ENCODE data around the gene CTIF.
"Not testable (repeated sequence)": the region's sequence is repeated elsewhere in the genome, so short reads cannot be mapped to it uniquely, and the experiment has no call there.

CTIF gene

GRCh38 chr18:48806551-48807261, 267.9 kb downstream of the CTIF start:
- Histone ChIP-seq H3K4me3 (ENCODE audit: control insufficient read depth in 1 of 7, extremely low read depth in 1 of 7, insufficient read depth in 4 of 7, low read depth in 2 of 7, low read length in 6 of 7) (no peak overlapping the region), H3K4me1 (ENCODE audit: control extremely low read depth in 1 of 4, control insufficient read depth in 4 of 4, insufficient read depth in 4 of 4, low read length in 3 of 4) (no peaks in the 10 kb centered on the region), H3K36me3 (ENCODE audit: control insufficient read depth in 4 of 4, insufficient read depth in 4 of 4, low read length in 3 of 4) (peaks cover 0 to 4% (median 2%) of the 10 kb centered on the region in 4 experiments), H3K27me3 (replicated peaks in 2 of 5; ENCODE audit: control insufficient read depth in 4 of 5, insufficient read depth in 5 of 5, low read length in 4 of 5) (no peaks in the 10 kb centered on the region), H3K27ac (ENCODE audit: insufficient read depth in 1 of 2, low read depth in 1 of 2, low read length in 2 of 2, poor library complexity in 1 of 2, severe bottlenecking in 2 of 2) (no peak overlapping the region), H3K9me3 (ENCODE audit: control extremely low read depth in 1 of 5, control insufficient read depth in 4 of 5, insufficient read depth in 2 of 5, low read depth in 1 of 5, low read length in 4 of 5) (no peaks in the 10 kb centered on the region)
- CTCF ChIA-PET = no interaction called here
- POLR2A ChIA-PET = no interaction called here
- DNase-seq = no peak
- WGBS (ENCODE audit: insufficient coverage) = 92% methylated on average over 7 of the region's 11 CpGs

DNA sequence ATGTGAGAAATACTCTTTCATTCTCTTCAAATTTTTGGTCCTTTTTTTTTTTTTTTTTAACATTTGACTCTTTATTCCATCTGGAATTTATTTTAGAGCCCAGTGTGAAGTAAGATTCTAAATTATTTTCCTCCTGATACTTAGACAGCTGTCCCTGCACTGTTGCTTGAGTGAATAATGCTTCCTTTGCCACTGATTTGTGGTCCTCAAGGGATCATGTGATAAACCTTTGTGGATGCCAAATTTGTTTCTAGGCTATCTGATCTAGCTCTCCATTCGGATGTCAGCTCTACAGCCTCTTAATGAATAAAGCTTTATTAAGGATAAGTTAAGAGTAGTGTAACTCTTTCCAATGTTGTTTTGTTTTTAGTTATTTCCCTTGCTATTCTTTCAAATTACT, 269.6 kb downstream of the CTIF start:
- DNase-seq = no peak
- Histone ChIP-seq H3K4me1 (ENCODE audit: control extremely low read depth in 1 of 4, control insufficient read depth in 4 of 4, insufficient read depth in 4 of 4, low read length in 3 of 4) (no peaks in the 10 kb centered on the region), H3K27ac (ENCODE audit: insufficient read depth in 1 of 2, low read depth in 1 of 2, low read length in 2 of 2, poor library complexity in 1 of 2, severe bottlenecking in 2 of 2) (no peak overlapping the region), H3K9me3 (ENCODE audit: control extremely low read depth in 1 of 5, control insufficient read depth in 4 of 5, insufficient read depth in 2 of 5, low read depth in 1 of 5, low read length in 4 of 5) (no peaks in the 10 kb centered on the region), H3K27me3 (replicated peaks in 2 of 5; ENCODE audit: control insufficient read depth in 4 of 5, insufficient read depth in 5 of 5, low read length in 4 of 5) (no peaks in the 10 kb centered on the region), H3K36me3 (ENCODE audit: control insufficient read depth in 4 of 4, insufficient read depth in 4 of 4, low read length in 3 of 4) (peaks cover 0 to 2% (median under 1%) of the 10 kb centered on the region in 4 experiments), H3K4me3 (ENCODE audit: control insufficient read depth in 1 of 7, extremely low read depth in 1 of 7, insufficient read depth in 4 of 7, low read depth in 2 of 7, low read length in 6 of 7) (no peak overlapping the region)
- POLR2A ChIA-PET = no interaction called here
- CTCF ChIA-PET = interaction anchor here (0.7 to 1.0 kb wide), 2 partner anchors 33 to 66 kb away, joined by 3 read pairs; no protein-coding TSS in a partner anchor
- WGBS (ENCODE audit: insufficient coverage) = no CpG with 5 or more reads among the region's 1 CpG

DNA sequence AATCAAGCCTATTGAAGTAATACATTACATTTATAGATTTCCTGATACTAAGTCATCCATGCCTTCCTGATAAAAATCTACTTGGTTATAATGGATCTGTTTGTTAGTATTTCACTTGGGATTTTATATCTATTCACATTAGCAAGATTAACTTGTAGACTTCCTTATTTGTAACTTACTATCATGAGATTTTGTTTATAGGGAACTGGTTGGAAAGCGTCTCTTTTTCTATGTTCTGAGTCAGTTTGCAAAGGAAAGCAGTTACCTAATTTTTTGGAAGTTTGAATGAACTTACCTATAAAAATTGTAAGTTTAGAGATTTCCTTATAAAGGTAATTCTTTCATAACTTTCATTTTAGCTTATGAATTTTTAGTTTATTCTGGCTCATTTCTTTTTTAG, 270.5 kb downstream of the CTIF start:
- ChIA-PET POLR2A (no interaction called here), CTCF (interaction anchor here (1.0 to 1.2 kb wide), 2 partner anchors 11 to 65 kb away, joined by 3 read pairs; no protein-coding TSS in a partner anchor)
- WGBS (ENCODE audit: insufficient coverage) = no CpG with 5 or more reads among the region's 1 CpG
- Histone ChIP-seq H3K4me1 (ENCODE audit: control extremely low read depth in 1 of 4, control insufficient read depth in 4 of 4, insufficient read depth in 4 of 4, low read length in 3 of 4) (peaks cover 0 to 2% (median 0%) of the 10 kb centered on the region in 4 experiments), H3K27ac (ENCODE audit: insufficient read depth in 1 of 2, low read depth in 1 of 2, low read length in 2 of 2, poor library complexity in 1 of 2, severe bottlenecking in 2 of 2) (no peak overlapping the region), H3K27me3 (replicated peaks in 2 of 5; ENCODE audit: control insufficient read depth in 4 of 5, insufficient read depth in 5 of 5, low read length in 4 of 5) (no peaks in the 10 kb centered on the region), H3K4me3 (ENCODE audit: control insufficient read depth in 1 of 7, extremely low read depth in 1 of 7, insufficient read depth in 4 of 7, low read depth in 2 of 7, low read length in 6 of 7) (no peak overlapping the region), H3K9me3 (ENCODE audit: control extremely low read depth in 1 of 5, control insufficient read depth in 4 of 5, insufficient read depth in 2 of 5, low read depth in 1 of 5, low read length in 4 of 5) (no peaks in the 10 kb centered on the region), H3K36me3 (ENCODE audit: control insufficient read depth in 4 of 4, insufficient read depth in 4 of 4, low read length in 3 of 4) (peaks cover 0 to 2% (median 0%) of the 10 kb centered on the region in 4 experiments)
- DNase-seq = no peak

DNA sequence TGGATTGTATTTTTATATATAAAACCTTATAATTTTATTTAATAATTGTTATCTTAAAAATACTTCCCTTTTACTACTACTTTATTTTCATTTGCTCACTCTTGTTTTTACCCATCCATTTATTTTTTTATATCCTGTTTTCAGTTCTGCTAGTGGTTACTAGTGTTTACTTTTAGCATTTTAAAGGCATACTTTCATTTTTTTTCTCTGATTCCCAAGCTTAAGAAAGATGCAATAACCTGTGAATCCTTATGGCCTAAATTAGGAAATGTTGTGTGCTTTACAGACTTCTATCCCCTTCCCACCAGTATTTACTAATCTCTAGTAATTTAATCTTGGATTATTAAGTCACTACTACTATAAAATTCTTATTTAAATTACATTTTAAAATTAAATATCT, 272.0 kb downstream of the CTIF start:
- peaks cover 0 to 2% (median 0%) of the 10 kb centered on the region in 4 experiments for H3K4me1 ChIP-seq (ENCODE audit: control extremely low read depth in 1 of 4, control insufficient read depth in 4 of 4, insufficient read depth in 4 of 4, low read length in 3 of 4)
- H3K36me3 ChIP-seq (ENCODE audit: control insufficient read depth in 4 of 4, insufficient read depth in 4 of 4, low read length in 3 of 4) = peaks cover 0 to 2% (median 0%) of the 10 kb centered on the region in 4 experiments
- CTCF ChIA-PET = interaction anchor here (1.0 to 1.2 kb wide), 2 partner anchors 12 to 22 kb away, joined by 3 read pairs; no protein-coding TSS in a partner anchor
- no peaks in the 10 kb centered on the region for H3K27me3 ChIP-seq (replicated peaks in 2 of 5; ENCODE audit: control insufficient read depth in 4 of 5, insufficient read depth in 5 of 5, low read length in 4 of 5)
- no peak overlapping the region for H3K27ac ChIP-seq (ENCODE audit: insufficient read depth in 1 of 2, low read depth in 1 of 2, low read length in 2 of 2, poor library complexity in 1 of 2, severe bottlenecking in 2 of 2)
- DNase-seq = no peak
- no peaks in the 10 kb centered on the region for H3K9me3 ChIP-seq (ENCODE audit: control extremely low read depth in 1 of 5, control insufficient read depth in 4 of 5, insufficient read depth in 2 of 5, low read depth in 1 of 5, low read length in 4 of 5)
- POLR2A ChIA-PET = no interaction called here
- H3K4me3 ChIP-seq (ENCODE audit: control insufficient read depth in 1 of 7, extremely low read depth in 1 of 7, insufficient read depth in 4 of 7, low read depth in 2 of 7, low read length in 6 of 7) = no peak overlapping the region

DNA sequence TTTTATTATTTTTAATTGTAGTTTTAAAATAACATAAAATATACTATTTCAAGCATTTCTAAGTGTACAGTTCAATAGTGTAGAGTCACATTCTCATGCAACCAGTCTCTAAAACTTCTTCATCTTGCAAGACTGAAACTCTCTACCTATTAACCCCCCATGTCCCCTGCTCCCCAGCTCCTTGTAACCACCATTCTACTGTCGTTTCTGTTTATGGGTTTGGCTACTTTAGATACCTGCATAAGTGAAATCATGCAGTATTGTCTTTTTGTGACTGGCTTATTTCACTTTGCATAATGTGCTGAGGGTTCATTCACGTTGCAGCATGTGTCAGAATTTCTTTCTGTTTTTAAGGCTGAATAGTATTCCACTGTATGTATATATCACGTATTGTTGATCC, 272.6 kb downstream of the CTIF start:
- no peak for DNase-seq
- H3K27me3 ChIP-seq (replicated peaks in 2 of 5; ENCODE audit: control insufficient read depth in 4 of 5, insufficient read depth in 5 of 5, low read length in 4 of 5) = no peaks in the 10 kb centered on the region
- WGBS (ENCODE audit: insufficient coverage) = no CpG with 5 or more reads among the region's 3 CpGs
- ChIA-PET CTCF (no interaction called here), POLR2A (no interaction called here)
- no peak overlapping the region for H3K4me3 ChIP-seq (ENCODE audit: control insufficient read depth in 1 of 7, extremely low read depth in 1 of 7, insufficient read depth in 4 of 7, low read depth in 2 of 7, low read length in 6 of 7)
- H3K27ac ChIP-seq (ENCODE audit: insufficient read depth in 1 of 2, low read depth in 1 of 2, low read length in 2 of 2, poor library complexity in 1 of 2, severe bottlenecking in 2 of 2) = no peak overlapping the region
- H3K4me1 ChIP-seq (ENCODE audit: control extremely low read depth in 1 of 4, control insufficient read depth in 4 of 4, insufficient read depth in 4 of 4, low read length in 3 of 4) = peaks cover 0 to 2% (median 0%) of the 10 kb centered on the region in 4 experiments
- no peaks in the 10 kb centered on the region for H3K9me3 ChIP-seq (ENCODE audit: control extremely low read depth in 1 of 5, control insufficient read depth in 4 of 5, insufficient read depth in 2 of 5, low read depth in 1 of 5, low read length in 4 of 5)
- peaks cover 0 to 2% (median 0%) of the 10 kb centered on the region in 4 experiments for H3K36me3 ChIP-seq (ENCODE audit: control insufficient read depth in 4 of 4, insufficient read depth in 4 of 4, low read length in 3 of 4)

- H3K27me3 ChIP-seq (replicated peaks in 2 of 5; ENCODE audit: control insufficient read depth in 4 of 5, insufficient read depth in 5 of 5, low read length in 4 of 5); H3K4me1 ChIP-seq (ENCODE audit: control extremely low read depth in 1 of 4, control insufficient read depth in 4 of 4, insufficient read depth in 4 of 4, low read length in 3 of 4); POLR2A ChIA-PET; CTCF ChIA-PET; H3K27ac ChIP-seq (ENCODE audit: insufficient read depth in 1 of 2, low read depth in 1 of 2, low read length in 2 of 2, poor library complexity in 1 of 2, severe bottlenecking in 2 of 2); H3K36me3 ChIP-seq (ENCODE audit: control insufficient read depth in 4 of 4, insufficient read depth in 4 of 4, low read length in 3 of 4); H3K4me3 ChIP-seq (ENCODE audit: control insufficient read depth in 1 of 7, extremely low read depth in 1 of 7, insufficient read depth in 4 of 7, low read depth in 2 of 7, low read length in 6 of 7); DNase-seq; H3K9me3 ChIP-seq (ENCODE audit: control extremely low read depth in 1 of 5, control insufficient read depth in 4 of 5, insufficient read depth in 2 of 5, low read depth in 1 of 5, low read length in 4 of 5): not testable (repeated sequence)
- WGBS (ENCODE audit: insufficient coverage) = 87% methylated on average over 7 of the region's 12 CpGs
Measured at GRCh38 chr18:48811977-48812451, 273.2 kb downstream of the CTIF start.

GRCh38 chr18:48813321-48813720, 274.5 kb downstream of the CTIF start:
- DNase-seq = no peak
- CTCF ChIA-PET = interaction anchor here (1.0 to 1.2 kb wide), 3 partner anchors 14 to 44 kb away, joined by 3 read pairs; no protein-coding TSS in a partner anchor
- H3K27me3 ChIP-seq (replicated peaks in 2 of 5; ENCODE audit: control insufficient read depth in 4 of 5, insufficient read depth in 5 of 5, low read length in 4 of 5) = no peaks in the 10 kb centered on the region
- POLR2A ChIA-PET = interaction anchor here (0.6 kb wide), 1 partner anchor 424 kb away, joined by 3 read pairs; no protein-coding TSS in a partner anchor
- peaks cover 0 to 3% (median 1%) of the 10 kb centered on the region in 4 experiments for H3K36me3 ChIP-seq (ENCODE audit: control insufficient read depth in 4 of 4, insufficient read depth in 4 of 4, low read length in 3 of 4)
- H3K4me3 ChIP-seq (ENCODE audit: control insufficient read depth in 1 of 7, extremely low read depth in 1 of 7, insufficient read depth in 4 of 7, low read depth in 2 of 7, low read length in 6 of 7) = no peak overlapping the region
- 94% methylated on average over 3 of the region's 3 CpGs for WGBS (ENCODE audit: insufficient coverage)
- no peaks in the 10 kb centered on the region for H3K9me3 ChIP-seq (ENCODE audit: control extremely low read depth in 1 of 5, control insufficient read depth in 4 of 5, insufficient read depth in 2 of 5, low read depth in 1 of 5, low read length in 4 of 5)
- no peak overlapping the region for H3K27ac ChIP-seq (ENCODE audit: insufficient read depth in 1 of 2, low read depth in 1 of 2, low read length in 2 of 2, poor library complexity in 1 of 2, severe bottlenecking in 2 of 2)
- H3K4me1 ChIP-seq (ENCODE audit: control extremely low read depth in 1 of 4, control insufficient read depth in 4 of 4, insufficient read depth in 4 of 4, low read length in 3 of 4) = peaks cover 0 to 2% (median 0%) of the 10 kb centered on the region in 4 experiments
